Measurements from ENCODE around the gene FADS1.

Gene FADS1

GRCh38 chr11:61860054-61860903 is 43.5 kb upstream of the FADS1 start:
- Histone ChIP-seq H3F3A (ENCODE audit: insufficient read depth, low read length) (no peaks in the 10 kb centered on the region), H3K9me2 (ENCODE audit: low read depth, low read length) (no peaks in the 10 kb centered on the region), H3K36me3 (ENCODE audit: insufficient read depth, low read length) (peaks cover 67% of the 10 kb centered on the region), H3K4me1 (ENCODE audit: insufficient read depth, low read length, severe bottlenecking) (no peaks in the 10 kb centered on the region), H2AFZ (ENCODE audit: low read length) (no peak overlapping the region), H3K4me3 (ENCODE audit: low read depth, low read length, poor library complexity, severe bottlenecking) (no peak overlapping the region), H3K4me2 (ENCODE audit: low read length) (no peak overlapping the region), H3K79me2 (ENCODE audit: insufficient read depth, low read length) (no peaks in the 10 kb centered on the region), H3K9ac (ENCODE audit: low read length) (no peak overlapping the region), H3K9me3 (ENCODE audit: low read length) (no peaks in the 10 kb centered on the region), H3K27ac (ENCODE audit: low read depth, low read length, poor library complexity, severe bottlenecking) (no peak overlapping the region), H4K20me1 (ENCODE audit: insufficient read depth, low read length) (no peaks in the 10 kb centered on the region), H3K27me3 (ENCODE audit: insufficient read depth, low read length) (no peaks in the 10 kb centered on the region)
- TF ChIP-seq EZH2 (IDR thresholded peaks at IDR 0.05; ENCODE audit: borderline replicate concordance, low read length), result no peak
- no peak for TF ChIP-seq CTCF (IDR thresholded peaks at IDR 0.05; ENCODE audit: low read length)

GRCh38 chr11:61855939-61856680 is 39.3 kb upstream of the FADS1 start:
- Histone ChIP-seq H2AFZ (ENCODE audit: low read length) (no peak overlapping the region), H3K9ac (ENCODE audit: low read length) (no peak overlapping the region), H3K9me3 (ENCODE audit: low read length) (no peaks in the 10 kb centered on the region), H3K79me2 (ENCODE audit: insufficient read depth, low read length) (no peaks in the 10 kb centered on the region), H3F3A (ENCODE audit: insufficient read depth, low read length) (no peaks in the 10 kb centered on the region), H3K4me2 (ENCODE audit: low read length) (no peak overlapping the region), H4K20me1 (ENCODE audit: insufficient read depth, low read length) (no peaks in the 10 kb centered on the region), H3K4me3 (ENCODE audit: low read depth, low read length, poor library complexity, severe bottlenecking) (no peak overlapping the region), H3K27ac (ENCODE audit: low read depth, low read length, poor library complexity, severe bottlenecking) (no peak overlapping the region), H3K9me2 (ENCODE audit: low read depth, low read length) (no peaks in the 10 kb centered on the region), H3K4me1 (ENCODE audit: insufficient read depth, low read length, severe bottlenecking) (no peaks in the 10 kb centered on the region), H3K36me3 (ENCODE audit: insufficient read depth, low read length) (peaks cover 79% of the 10 kb centered on the region), H3K27me3 (ENCODE audit: insufficient read depth, low read length) (no peaks in the 10 kb centered on the region)
- TF ChIP-seq CTCF (IDR thresholded peaks at IDR 0.05; ENCODE audit: low read length) (no peak), EZH2 (IDR thresholded peaks at IDR 0.05; ENCODE audit: borderline replicate concordance, low read length) (no peak)

- Histone ChIP-seq H3K9ac (ENCODE audit: low read length) (no peak overlapping the region), H3K36me3 (ENCODE audit: insufficient read depth, low read length) (peaks cover 81% of the 10 kb centered on the region), H3K27ac (ENCODE audit: low read depth, low read length, poor library complexity, severe bottlenecking) (no peak overlapping the region)
Observed at GRCh38 chr11:61854966-61855714, 38.3 kb upstream of the FADS1 start.

More at GRCh38 chr11:61854966-61855714, 38.3 kb upstream of the FADS1 start:
- H3K4me2 ChIP-seq (ENCODE audit: low read length), result no peak overlapping the region
- H2AFZ ChIP-seq (ENCODE audit: low read length), result no peak overlapping the region
- no peaks in the 10 kb centered on the region for H4K20me1 ChIP-seq (ENCODE audit: insufficient read depth, low read length)
- no peaks in the 10 kb centered on the region for H3F3A ChIP-seq (ENCODE audit: insufficient read depth, low read length)
- H3K9me2 ChIP-seq (ENCODE audit: low read depth, low read length), result no peaks in the 10 kb centered on the region
- no peaks in the 10 kb centered on the region for H3K79me2 ChIP-seq (ENCODE audit: insufficient read depth, low read length)
- no peaks in the 10 kb centered on the region for H3K27me3 ChIP-seq (ENCODE audit: insufficient read depth, low read length)
- no peak overlapping the region for H3K4me3 ChIP-seq (ENCODE audit: low read depth, low read length, poor library complexity, severe bottlenecking)
- H3K4me1 ChIP-seq (ENCODE audit: insufficient read depth, low read length, severe bottlenecking), result no peaks in the 10 kb centered on the region
- no peak for TF ChIP-seq EZH2 (IDR thresholded peaks at IDR 0.05; ENCODE audit: borderline replicate concordance, low read length)
- no peak for TF ChIP-seq CTCF (IDR thresholded peaks at IDR 0.05; ENCODE audit: low read length)
- H3K9me3 ChIP-seq (ENCODE audit: low read length), result no peaks in the 10 kb centered on the region
